ENCODE data around the gene RXRB. TPM values are rescaled to one million over a fixed set of nuclear protein-coding genes. Genes with fewer than 3 reads are reported as not detected.

The RXRB gene
- polyA plus RNA-seq, 1 donor (not counting 4 experiments of a cell fraction or from before 2014, with no cell fraction given) = 23.2 TPM

DNA sequence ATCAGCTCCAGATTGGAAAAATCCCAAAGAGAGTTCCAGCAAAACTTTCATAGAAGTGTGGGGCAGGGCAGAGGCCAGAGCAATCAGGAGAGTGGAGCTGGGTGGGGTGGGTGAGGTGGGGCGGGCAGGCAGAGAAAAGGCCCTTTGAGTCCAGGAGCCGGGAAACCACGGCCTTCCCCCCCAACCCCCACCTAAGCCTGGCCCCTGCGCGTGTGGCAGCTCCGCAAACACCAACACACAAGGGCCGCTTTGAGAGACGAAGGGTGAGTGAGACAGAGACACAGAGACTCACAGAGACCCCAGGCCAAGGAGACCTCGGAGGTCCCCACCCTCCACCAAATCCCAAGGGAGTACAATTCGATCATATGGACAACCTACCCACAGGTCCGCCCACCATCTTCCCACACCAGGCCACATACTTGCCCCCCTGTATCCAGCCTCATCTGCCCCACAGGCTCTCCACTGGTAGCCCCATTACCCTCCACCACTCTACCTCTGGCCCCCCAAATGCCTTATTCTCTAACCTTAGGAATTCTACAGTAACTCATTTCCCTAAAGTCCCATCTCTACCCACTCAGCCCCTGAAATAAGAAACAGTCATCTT, 9.9 kb downstream of the RXRB start:
- H3K9me1 ChIP-seq (ENCODE audit: control insufficient read depth, extremely low read depth, insufficient read depth, low read length) = no peaks in the 10 kb centered on the region
- H3K9me3 ChIP-seq (ENCODE audit: control insufficient read depth, low read depth, low read length) = no peaks in the 10 kb centered on the region
- no peak for TF ChIP-seq EZH2 (IDR thresholded peaks at IDR 0.05; ENCODE audit: low read length)
- TF ChIP-seq, protein P1, sequence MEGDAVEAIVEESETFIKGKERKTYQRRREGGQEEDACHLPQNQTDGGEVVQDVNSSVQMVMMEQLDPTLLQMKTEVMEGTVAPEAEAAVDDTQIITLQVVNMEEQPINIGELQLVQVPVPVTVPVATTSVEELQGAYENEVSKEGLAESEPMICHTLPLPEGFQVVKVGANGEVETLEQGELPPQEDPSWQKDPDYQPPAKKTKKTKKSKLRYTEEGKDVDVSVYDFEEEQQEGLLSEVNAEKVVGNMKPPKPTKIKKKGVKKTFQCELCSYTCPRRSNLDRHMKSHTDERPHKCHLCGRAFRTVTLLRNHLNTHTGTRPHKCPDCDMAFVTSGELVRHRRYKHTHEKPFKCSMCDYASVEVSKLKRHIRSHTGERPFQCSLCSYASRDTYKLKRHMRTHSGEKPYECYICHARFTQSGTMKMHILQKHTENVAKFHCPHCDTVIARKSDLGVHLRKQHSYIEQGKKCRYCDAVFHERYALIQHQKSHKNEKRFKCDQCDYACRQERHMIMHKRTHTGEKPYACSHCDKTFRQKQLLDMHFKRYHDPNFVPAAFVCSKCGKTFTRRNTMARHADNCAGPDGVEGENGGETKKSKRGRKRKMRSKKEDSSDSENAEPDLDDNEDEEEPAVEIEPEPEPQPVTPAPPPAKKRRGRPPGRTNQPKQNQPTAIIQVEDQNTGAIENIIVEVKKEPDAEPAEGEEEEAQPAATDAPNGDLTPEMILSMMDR (optimal IDR thresholded peaks at IDR 0.05 in 1 of 3, IDR thresholded peaks at IDR 0.05 in 1 of 3, conservative IDR thresholded peaks at IDR 0.05 in 1 of 3; ENCODE audit: extremely low read depth in 1 of 3, insufficient read depth in 2 of 3, low read length in 3 of 3) = no peak
- FAIRE-seq (no peak), DNase-seq (ENCODE audit: low read depth, low spot score) (no peak)
- dilution Hi-C loops (cut with MboI; ENCODE audit: extremely low pct_ligation_motif_present, low sequenced_read_pairs) = no loop called here
- H4K20me1 ChIP-seq (ENCODE audit: control insufficient read depth, extremely low read depth, insufficient read depth, low read length) = no peaks in the 10 kb centered on the region
- no peak overlapping the region for H3K27ac ChIP-seq (ENCODE audit: control insufficient read depth, insufficient read depth, low read length)
- no peak overlapping the region for H3K4me3 ChIP-seq (ENCODE audit: control insufficient read depth in 2 of 3, extremely low read depth in 1 of 3, insufficient read depth in 2 of 3, low read depth in 1 of 3, low read length in 3 of 3)
- H3K9ac ChIP-seq (ENCODE audit: control insufficient read depth, extremely low read depth, insufficient read depth, low read length) = no peak overlapping the region
- no peak overlapping the region for H2AFZ ChIP-seq (ENCODE audit: control insufficient read depth, low read length)
- H3K36me3 ChIP-seq (ENCODE audit: control insufficient read depth in 2 of 2, extremely low read depth in 1 of 2, insufficient read depth in 2 of 2, low read length in 2 of 2) = peaks cover 1 to 3% of the 10 kb centered on the region in 2 experiments
- no peak overlapping the region for H3K4me2 ChIP-seq (ENCODE audit: control insufficient read depth, extremely low read depth, insufficient read depth, low read depth, low read length)
- peaks cover 31% of the 10 kb centered on the region for H3K27me3 ChIP-seq (ENCODE audit: control insufficient read depth, extremely low read depth, insufficient read depth, low read length)
- H3K79me2 ChIP-seq (ENCODE audit: control insufficient read depth, insufficient read depth, low read length) = no peaks in the 10 kb centered on the region
- no peaks in the 10 kb centered on the region for H3K4me1 ChIP-seq (ENCODE audit: control insufficient read depth, extremely low read depth, insufficient read depth, low read length)

DNA sequence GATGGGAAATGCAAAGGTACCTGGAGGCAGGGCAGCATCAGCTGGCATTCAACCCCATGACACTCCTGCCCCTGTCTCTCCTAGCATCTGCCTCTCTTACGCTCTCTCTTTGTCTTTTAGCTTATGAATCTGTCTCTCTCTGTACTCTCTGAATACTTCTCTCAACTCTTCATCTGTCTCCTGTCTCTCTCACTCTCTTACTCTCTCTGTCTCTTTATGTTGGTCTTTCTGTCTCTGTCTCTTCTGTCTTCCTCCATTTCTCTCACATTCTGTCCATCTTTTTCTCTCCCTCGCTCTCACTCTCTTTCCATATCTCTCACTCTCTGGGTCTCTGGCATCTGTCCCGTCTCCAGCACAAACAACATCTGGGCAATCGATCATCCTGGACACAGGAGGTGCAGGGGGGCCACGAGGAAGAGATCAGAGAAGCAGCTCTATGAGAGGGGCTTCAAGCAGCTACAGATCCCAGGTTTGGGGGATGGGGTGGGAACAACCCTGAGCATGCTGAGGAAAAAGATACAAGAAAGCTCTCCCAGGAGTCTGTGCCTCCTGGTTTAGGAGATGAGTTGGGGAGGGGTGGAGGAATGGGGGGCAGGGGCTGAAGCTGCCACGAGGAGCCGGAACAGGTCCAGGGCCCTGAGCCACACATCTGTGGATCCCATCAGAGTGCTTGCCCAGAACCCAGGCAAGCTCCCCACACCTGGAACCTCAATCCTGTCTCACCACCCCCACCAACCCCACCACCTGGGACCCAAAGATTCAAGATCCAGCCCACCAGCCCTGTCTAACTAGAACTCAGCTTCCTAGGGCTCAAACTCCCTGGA, 10.6 kb downstream of the RXRB start:
- Histone ChIP-seq H3K4me1 (ENCODE audit: control insufficient read depth, extremely low read depth, insufficient read depth, low read length) (no peaks in the 10 kb centered on the region), H3K4me3 (ENCODE audit: control insufficient read depth in 2 of 3, extremely low read depth in 1 of 3, insufficient read depth in 2 of 3, low read depth in 1 of 3, low read length in 3 of 3) (no peak overlapping the region), H3K27ac (ENCODE audit: control insufficient read depth, insufficient read depth, low read length) (no peak overlapping the region), H2AFZ (ENCODE audit: control insufficient read depth, low read length) (no peak overlapping the region), H3K36me3 (ENCODE audit: control insufficient read depth in 2 of 2, extremely low read depth in 1 of 2, insufficient read depth in 2 of 2, low read length in 2 of 2) (peaks cover 0 to 1% of the 10 kb centered on the region in 2 experiments), H3K27me3 (ENCODE audit: control insufficient read depth, extremely low read depth, insufficient read depth, low read length) (peaks cover 31% of the 10 kb centered on the region), H3K9me1 (ENCODE audit: control insufficient read depth, extremely low read depth, insufficient read depth, low read length) (no peaks in the 10 kb centered on the region), H4K20me1 (ENCODE audit: control insufficient read depth, extremely low read depth, insufficient read depth, low read length) (no peaks in the 10 kb centered on the region), H3K79me2 (ENCODE audit: control insufficient read depth, insufficient read depth, low read length) (no peaks in the 10 kb centered on the region), H3K9ac (ENCODE audit: control insufficient read depth, extremely low read depth, insufficient read depth, low read length) (no peak overlapping the region), H3K4me2 (ENCODE audit: control insufficient read depth, extremely low read depth, insufficient read depth, low read depth, low read length) (no peak overlapping the region), H3K9me3 (ENCODE audit: control insufficient read depth, low read depth, low read length) (no peaks in the 10 kb centered on the region)
- no peak for FAIRE-seq
- DNase-seq (ENCODE audit: low read depth, low spot score) = no peak
- no peak for TF ChIP-seq EZH2 (IDR thresholded peaks at IDR 0.05; ENCODE audit: low read length)
- TF ChIP-seq, protein P1 (optimal IDR thresholded peaks at IDR 0.05 in 1 of 3, IDR thresholded peaks at IDR 0.05 in 1 of 3, conservative IDR thresholded peaks at IDR 0.05 in 1 of 3; ENCODE audit: extremely low read depth in 1 of 3, insufficient read depth in 2 of 3, low read length in 3 of 3) = no peak
- dilution Hi-C loops (cut with MboI; ENCODE audit: extremely low pct_ligation_motif_present, low sequenced_read_pairs) = no loop called here

Measured in keratinocyte (primary cell).